ENCODE measurements around the gene PCDH18. TPM values are rescaled to one million over a fixed set of nuclear protein-coding genes. Genes with fewer than 3 reads are reported as not detected.
A peak's percentile ranks its signal among the peaks of the same experiment; 100 is the strongest.

PCDH18 gene
- total and polyA plus RNA-seq, 2 experiments from 2014 or later, result 119 to 255 TPM

DNA sequence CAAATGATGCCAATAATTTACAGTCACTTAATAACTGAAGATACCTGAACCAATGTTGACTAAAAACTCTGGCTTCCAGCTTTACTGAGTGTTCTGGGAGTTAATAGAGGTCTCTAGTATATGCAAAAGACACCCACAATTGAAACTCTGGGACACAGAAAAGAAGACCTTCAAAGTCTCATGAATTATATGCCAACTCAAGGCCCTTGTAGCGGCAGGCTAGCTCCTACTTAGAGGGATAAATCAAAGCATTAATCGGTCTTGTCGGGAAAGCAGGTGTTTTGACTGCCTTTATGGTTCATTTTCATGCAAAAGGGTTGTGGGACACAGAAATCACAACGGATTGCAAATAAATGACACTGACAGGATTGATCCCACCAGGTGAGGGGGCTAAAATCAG is 55.9 kb downstream of the PCDH18 start:
- H3K9me2 ChIP-seq (ENCODE audit: insufficient read depth), result no peaks in the 10 kb centered on the region
- H3K4me3 ChIP-seq, result no peak overlapping the region
- H4K20me1 ChIP-seq (ENCODE audit: insufficient read depth), result no peaks in the 10 kb centered on the region
- H3K27ac ChIP-seq, result no peak overlapping the region
- H2AFZ ChIP-seq, result no peak overlapping the region
- H3K79me2 ChIP-seq (ENCODE audit: insufficient read depth), result no peaks in the 10 kb centered on the region
- H3K4me1 ChIP-seq (ENCODE audit: insufficient read depth), result peaks cover 12% of the 10 kb centered on the region
- TF ChIP-seq EZH2phosphoT487 (IDR thresholded peaks at IDR 0.05; ENCODE audit: insufficient read depth, low read depth) (no peak), EZH2 (IDR thresholded peaks at IDR 0.05; ENCODE audit: insufficient read depth, poor library complexity, severe bottlenecking) (no peak)
- peaks cover 4% of the 10 kb centered on the region; the same call in 1 of the 2 replicates for H3F3A ChIP-seq (ENCODE audit: insufficient read depth)
- 85 to 87% methylated on average over 4 of the region's 4 CpGs for WGBS, 2 experiments (ENCODE audit: low coverage in 1 of 2, low lambda C conversion rate in 2 of 2, missing lambda C conversion rate in 2 of 2)
- H3K9ac ChIP-seq, result no peak overlapping the region
- no peaks in the 10 kb centered on the region for H3K9me3 ChIP-seq (ENCODE audit: low read depth)
- no peaks in the 10 kb centered on the region for H3K27me3 ChIP-seq (replicated peaks; ENCODE audit: insufficient read depth)
- no peak for DNase-seq
- H3K4me2 ChIP-seq (ENCODE audit: unreplicated experiment), result no peak overlapping the region
- in situ Hi-C loops (cut with MboI), result no loop called here
- H3K36me3 ChIP-seq (ENCODE audit: low read depth), result no peaks in the 10 kb centered on the region

DNA sequence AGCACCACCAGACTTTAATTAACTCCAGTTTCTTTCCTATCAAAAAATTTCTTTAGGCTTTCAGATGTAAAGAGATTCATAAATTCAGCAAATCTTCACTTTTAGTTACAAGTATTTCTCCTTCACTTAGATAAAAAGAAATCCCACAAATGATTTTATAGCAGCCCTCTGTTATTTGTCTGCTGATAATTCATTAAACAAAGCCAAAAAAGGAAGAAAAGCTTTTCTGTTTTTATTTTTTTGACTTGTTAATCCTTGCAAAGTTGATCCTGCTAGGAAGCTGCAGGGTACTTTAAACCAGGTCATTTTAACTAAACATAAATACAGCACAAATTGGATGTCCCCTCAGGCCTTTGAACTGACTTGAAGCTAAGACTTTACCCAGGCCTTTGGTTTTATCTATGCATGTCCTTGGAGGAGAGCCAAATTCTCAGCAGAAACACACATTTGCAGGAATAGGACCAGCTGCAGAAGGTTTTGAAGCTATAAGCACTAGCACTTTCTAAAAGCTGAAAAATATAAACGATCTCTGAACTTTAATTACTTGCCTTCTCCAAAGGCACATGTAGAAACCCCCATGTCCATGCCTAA is 57.5 kb downstream of the PCDH18 start:
- Histone ChIP-seq H3K79me2 (ENCODE audit: insufficient read depth) (no peaks in the 10 kb centered on the region), H4K20me1 (ENCODE audit: insufficient read depth) (no peaks in the 10 kb centered on the region), H3K27ac (no peak overlapping the region), H3K27me3 (replicated peaks; ENCODE audit: insufficient read depth) (no peaks in the 10 kb centered on the region), H2AFZ (no peak overlapping the region), H3K4me1 (ENCODE audit: insufficient read depth) (peaks cover 14% of the 10 kb centered on the region), H3K9me3 (ENCODE audit: low read depth) (no peaks in the 10 kb centered on the region), H3K9me2 (ENCODE audit: insufficient read depth) (no peaks in the 10 kb centered on the region), H3K4me3 (no peak overlapping the region), H3K9ac (no peak overlapping the region), H3K36me3 (ENCODE audit: low read depth) (no peaks in the 10 kb centered on the region), H3F3A (ENCODE audit: insufficient read depth) (peaks cover 10% of the 10 kb centered on the region; the same call in 1 of the 2 replicates), H3K4me2 (ENCODE audit: unreplicated experiment) (no peak overlapping the region)
- in situ Hi-C loops (cut with MboI), result no loop called here
- 9% methylated on average over 1 of the region's 1 CpG for WGBS, 2 experiments (ENCODE audit: low coverage in 1 of 2, low lambda C conversion rate in 2 of 2, missing lambda C conversion rate in 2 of 2)
- peak; percentile 23 for DNase-seq
- no peak for TF ChIP-seq EZH2phosphoT487 (IDR thresholded peaks at IDR 0.05; ENCODE audit: insufficient read depth, low read depth)
- TF ChIP-seq EZH2 (IDR thresholded peaks at IDR 0.05; ENCODE audit: insufficient read depth, poor library complexity, severe bottlenecking), result no peak

DNA sequence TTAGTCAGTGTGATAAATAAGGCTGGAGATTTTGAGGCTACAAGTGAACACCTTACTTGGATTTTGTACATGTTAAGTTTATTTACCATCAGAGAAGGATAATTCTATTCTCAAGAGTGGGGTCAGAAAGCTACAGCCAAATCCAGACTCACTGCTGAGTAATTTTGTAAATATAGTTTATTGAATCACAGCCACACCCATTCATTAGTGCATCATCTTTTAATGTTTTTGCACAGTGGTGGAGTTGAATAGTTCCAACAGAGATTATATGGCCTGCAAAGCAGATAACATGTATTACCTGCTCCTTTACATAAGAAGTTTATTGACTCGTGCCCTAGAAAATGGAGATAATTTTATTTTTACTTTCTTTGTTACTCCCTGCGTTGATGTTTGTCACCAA is 60.4 kb downstream of the PCDH18 start:
- H3K9me2 ChIP-seq (ENCODE audit: insufficient read depth), result no peaks in the 10 kb centered on the region
- peaks cover 10% of the 10 kb centered on the region; the same call in 1 of the 2 replicates for H3F3A ChIP-seq (ENCODE audit: insufficient read depth)
- H2AFZ ChIP-seq, result no peak overlapping the region
- H3K4me2 ChIP-seq (ENCODE audit: unreplicated experiment), result peak overlapping the region; percentile 20
- H3K36me3 ChIP-seq (ENCODE audit: low read depth), result no peaks in the 10 kb centered on the region
- no peak for TF ChIP-seq EZH2phosphoT487 (IDR thresholded peaks at IDR 0.05; ENCODE audit: insufficient read depth, low read depth)
- no peak for TF ChIP-seq EZH2 (IDR thresholded peaks at IDR 0.05; ENCODE audit: insufficient read depth, poor library complexity, severe bottlenecking)
- H3K4me1 ChIP-seq (ENCODE audit: insufficient read depth), result peaks cover 14% of the 10 kb centered on the region
- in situ Hi-C loops (cut with MboI), result no loop called here
- WGBS, 2 experiments (ENCODE audit: low coverage in 1 of 2, low lambda C conversion rate in 2 of 2, missing lambda C conversion rate in 2 of 2), result 74 to 75% methylated on average over 2 of the region's 2 CpGs
- peak overlapping the region; percentile 60 for H3K27ac ChIP-seq
- H3K4me3 ChIP-seq, result no peak overlapping the region
- H3K27me3 ChIP-seq (replicated peaks; ENCODE audit: insufficient read depth), result no peaks in the 10 kb centered on the region
- H3K9ac ChIP-seq, result no peak overlapping the region
- no peaks in the 10 kb centered on the region for H3K9me3 ChIP-seq (ENCODE audit: low read depth)
- no peaks in the 10 kb centered on the region for H3K79me2 ChIP-seq (ENCODE audit: insufficient read depth)
- no peaks in the 10 kb centered on the region for H4K20me1 ChIP-seq (ENCODE audit: insufficient read depth)
- DNase-seq, result peak; percentile 73

DNA sequence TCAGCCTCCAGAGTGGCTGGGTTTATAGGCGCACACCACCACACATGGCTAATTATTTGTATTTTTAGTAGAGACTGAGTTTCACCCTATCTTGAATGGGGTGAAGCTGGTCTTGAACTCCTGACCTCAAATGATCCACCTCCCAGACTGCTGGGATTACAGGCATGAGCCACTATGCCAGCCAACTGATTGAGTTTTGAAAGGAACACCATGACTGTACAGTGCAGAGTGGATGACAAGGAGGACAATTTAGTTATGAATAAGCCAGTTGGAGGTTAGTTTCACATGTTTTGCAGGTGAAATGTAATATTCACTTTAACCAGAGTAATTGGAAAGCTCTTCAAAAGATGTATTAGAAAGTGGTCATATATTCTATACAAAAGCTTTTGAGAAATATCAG is 60.8 kb downstream of the PCDH18 start:
- H3K27me3 ChIP-seq (replicated peaks; ENCODE audit: insufficient read depth), result no peaks in the 10 kb centered on the region
- H3K4me3 ChIP-seq, result no peak overlapping the region
- peak overlapping the region; percentile 60 for H3K27ac ChIP-seq
- peak overlapping the region; percentile 20 for H3K4me2 ChIP-seq (ENCODE audit: unreplicated experiment)
- H2AFZ ChIP-seq, result no peak overlapping the region
- peaks cover 10% of the 10 kb centered on the region; the same call in 1 of the 2 replicates for H3F3A ChIP-seq (ENCODE audit: insufficient read depth)
- H3K79me2 ChIP-seq (ENCODE audit: insufficient read depth), result no peaks in the 10 kb centered on the region
- H3K9ac ChIP-seq, result no peak overlapping the region
- H3K4me1 ChIP-seq (ENCODE audit: insufficient read depth), result peaks cover 14% of the 10 kb centered on the region
- in situ Hi-C loops (cut with MboI), result no loop called here
- DNase-seq, result peak; percentile 42
- no peaks in the 10 kb centered on the region for H3K9me3 ChIP-seq (ENCODE audit: low read depth)
- TF ChIP-seq EZH2phosphoT487 (IDR thresholded peaks at IDR 0.05; ENCODE audit: insufficient read depth, low read depth), result no peak
- TF ChIP-seq EZH2 (IDR thresholded peaks at IDR 0.05; ENCODE audit: insufficient read depth, poor library complexity, severe bottlenecking), result no peak
- WGBS, 2 experiments (ENCODE audit: low coverage in 1 of 2, low lambda C conversion rate in 2 of 2, missing lambda C conversion rate in 2 of 2), result 100% methylated on average over 1 of the region's 1 CpG
- no peaks in the 10 kb centered on the region for H3K9me2 ChIP-seq (ENCODE audit: insufficient read depth)
- no peaks in the 10 kb centered on the region for H3K36me3 ChIP-seq (ENCODE audit: low read depth)
- H4K20me1 ChIP-seq (ENCODE audit: insufficient read depth), result no peaks in the 10 kb centered on the region

Measured in GM23248 (cell line).